A549 (cell line): Measurements from ENCODE around the gene ANKS1B.

Source experiments
- CBX8 ChIP-seq: fragments of 200-600 bp; sonication (generic); IDR thresholded peaks from 2 replicates; pipeline ENCODE4 v1.6.1; 2016
- CHD4 ChIP-seq: fragments of 200-600 bp; sonication (generic); IDR thresholded peaks from 2 replicates; pipeline ENCODE4 v1.6.1; 2016; ENCODE audit warnings: antibody characterized with exemption, mild to moderate bottlenecking, borderline replicate concordance
- HDAC2 ChIP-seq: fragments of 200-600 bp; sonication (generic); IDR thresholded peaks from 2 replicates; pipeline ENCODE4 v1.6.1; 2016
- NR3C1 ChIP-seq: fragments of >200 bp; sonication (Bioruptor Twin); formaldehyde crosslinking; IDR thresholded peaks from 3 replicates; pipeline ENCODE4 v1.6.1; 2017
- POLR2A ChIP-seq: IDR thresholded peaks from 2 replicates; pipeline ENCODE4 v1.6.1; 2012; ENCODE audit warnings: mild to moderate bottlenecking, low read length
- POLR2AphosphoS2 ChIP-seq: conservative IDR thresholded peaks from 2 replicates; pipeline ENCODE4 v1.6.1; 2012; ENCODE audit warnings: low read length, improper control_type of control experiment, inconsistent platforms
- RAD21 ChIP-seq, 2 experiments: fragments of >200 bp in 1 of 2; sonication (Bioruptor Twin) in 1 of 2; formaldehyde crosslinking in 1 of 2; IDR thresholded peaks in 1 of 2; conservative IDR thresholded peaks in 1 of 2; 2 replicates in 1 of 2; 3 replicates in 1 of 2; pipeline ENCODE4 v1.6.1; 2012 to 2018; ENCODE audit warnings: inconsistent platforms in 1 of 2
- RNF2 ChIP-seq: fragments of 200-600 bp; sonication (generic); IDR thresholded peaks from 2 replicates; pipeline ENCODE4 v1.6.1; 2016; ENCODE audit warnings: low read depth, mild to moderate bottlenecking, antibody characterized with exemption, moderate library complexity, borderline replicate concordance
- ZNF302 ChIP-seq: fragments of 250-450 bp; sonication (Bioruptor Pico); IDR thresholded peaks from 2 replicates; pipeline ENCODE4 v1.9.0; 2021; ENCODE audit warnings: inconsistent platforms, mild to moderate bottlenecking, moderate library complexity
- TF ChIP-seq, protein P1 (sequence below): IDR thresholded peaks from 2 replicates; pipeline ENCODE4 v1.6.1; 2012; ENCODE audit warnings: low read depth, borderline replicate concordance
- TF ChIP-seq, protein P2 (sequence below): fragments of >200 bp; sonication (Bioruptor Twin); formaldehyde crosslinking; IDR thresholded peaks from 3 replicates; pipeline ENCODE4 v1.5.1; 2016
- TF ChIP-seq, protein P3 (sequence below): fragments of 200-600 bp; sonication (generic); IDR thresholded peaks from 2 replicates; pipeline ENCODE4 v1.6.1; 2016; ENCODE audit warnings: antibody characterized with exemption, mild to moderate bottlenecking, moderate library complexity

DNA sequence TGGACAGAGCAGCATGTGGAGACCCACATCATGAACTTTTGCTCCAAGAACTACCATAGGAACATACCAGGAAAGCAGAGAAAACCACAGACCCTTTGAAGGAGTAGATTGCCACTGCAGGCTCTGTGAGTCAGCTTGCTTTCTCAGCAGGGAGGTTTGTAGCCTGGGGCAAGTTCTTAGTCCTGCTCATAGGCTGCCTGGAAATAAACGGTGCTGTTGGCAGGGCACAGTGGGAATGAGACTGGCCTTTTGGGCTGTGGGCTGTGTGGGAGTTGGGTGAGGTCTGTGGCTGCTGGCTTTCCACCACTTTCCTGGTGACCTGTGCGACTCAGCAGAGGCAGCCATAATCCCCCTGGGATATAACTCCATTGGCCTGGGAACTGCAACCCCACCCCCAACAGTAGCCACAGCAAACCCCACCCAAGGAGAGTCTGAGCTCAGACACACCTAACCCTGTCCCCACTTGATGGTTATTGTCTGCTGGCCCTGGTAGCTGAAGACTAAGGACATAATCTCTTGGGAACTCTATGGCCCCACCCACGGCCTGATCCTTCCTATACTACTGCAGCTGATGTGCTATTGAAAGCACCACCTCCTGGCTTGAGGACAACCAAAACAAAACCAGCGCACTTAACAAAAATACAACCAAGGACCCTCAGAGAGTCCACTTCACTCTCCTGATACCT lies 529.2 kb downstream of the ANKS1B start:
- TF ChIP-seq, protein P1, sequence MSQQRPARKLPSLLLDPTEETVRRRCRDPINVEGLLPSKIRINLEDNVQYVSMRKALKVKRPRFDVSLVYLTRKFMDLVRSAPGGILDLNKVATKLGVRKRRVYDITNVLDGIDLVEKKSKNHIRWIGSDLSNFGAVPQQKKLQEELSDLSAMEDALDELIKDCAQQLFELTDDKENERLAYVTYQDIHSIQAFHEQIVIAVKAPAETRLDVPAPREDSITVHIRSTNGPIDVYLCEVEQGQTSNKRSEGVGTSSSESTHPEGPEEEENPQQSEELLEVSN, result no peak
- TF ChIP-seq, protein P2, sequence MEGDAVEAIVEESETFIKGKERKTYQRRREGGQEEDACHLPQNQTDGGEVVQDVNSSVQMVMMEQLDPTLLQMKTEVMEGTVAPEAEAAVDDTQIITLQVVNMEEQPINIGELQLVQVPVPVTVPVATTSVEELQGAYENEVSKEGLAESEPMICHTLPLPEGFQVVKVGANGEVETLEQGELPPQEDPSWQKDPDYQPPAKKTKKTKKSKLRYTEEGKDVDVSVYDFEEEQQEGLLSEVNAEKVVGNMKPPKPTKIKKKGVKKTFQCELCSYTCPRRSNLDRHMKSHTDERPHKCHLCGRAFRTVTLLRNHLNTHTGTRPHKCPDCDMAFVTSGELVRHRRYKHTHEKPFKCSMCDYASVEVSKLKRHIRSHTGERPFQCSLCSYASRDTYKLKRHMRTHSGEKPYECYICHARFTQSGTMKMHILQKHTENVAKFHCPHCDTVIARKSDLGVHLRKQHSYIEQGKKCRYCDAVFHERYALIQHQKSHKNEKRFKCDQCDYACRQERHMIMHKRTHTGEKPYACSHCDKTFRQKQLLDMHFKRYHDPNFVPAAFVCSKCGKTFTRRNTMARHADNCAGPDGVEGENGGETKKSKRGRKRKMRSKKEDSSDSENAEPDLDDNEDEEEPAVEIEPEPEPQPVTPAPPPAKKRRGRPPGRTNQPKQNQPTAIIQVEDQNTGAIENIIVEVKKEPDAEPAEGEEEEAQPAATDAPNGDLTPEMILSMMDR, result no peak
- TF ChIP-seq CHD4 (no peak), POLR2AphosphoS2 (no peak), NR3C1 (no peak), RAD21 (conservative IDR thresholded peaks at IDR 0.05 in 1 of 2, IDR thresholded peaks at IDR 0.05 in 1 of 2) (no peak; a peak in 1 of 5 replicates), HDAC2 (no peak), ZNF302 (CRISPR knock-in tag) (no peak), POLR2A (no peak), CBX8 (no peak), RNF2 (no peak)
- TF ChIP-seq, protein P3, sequence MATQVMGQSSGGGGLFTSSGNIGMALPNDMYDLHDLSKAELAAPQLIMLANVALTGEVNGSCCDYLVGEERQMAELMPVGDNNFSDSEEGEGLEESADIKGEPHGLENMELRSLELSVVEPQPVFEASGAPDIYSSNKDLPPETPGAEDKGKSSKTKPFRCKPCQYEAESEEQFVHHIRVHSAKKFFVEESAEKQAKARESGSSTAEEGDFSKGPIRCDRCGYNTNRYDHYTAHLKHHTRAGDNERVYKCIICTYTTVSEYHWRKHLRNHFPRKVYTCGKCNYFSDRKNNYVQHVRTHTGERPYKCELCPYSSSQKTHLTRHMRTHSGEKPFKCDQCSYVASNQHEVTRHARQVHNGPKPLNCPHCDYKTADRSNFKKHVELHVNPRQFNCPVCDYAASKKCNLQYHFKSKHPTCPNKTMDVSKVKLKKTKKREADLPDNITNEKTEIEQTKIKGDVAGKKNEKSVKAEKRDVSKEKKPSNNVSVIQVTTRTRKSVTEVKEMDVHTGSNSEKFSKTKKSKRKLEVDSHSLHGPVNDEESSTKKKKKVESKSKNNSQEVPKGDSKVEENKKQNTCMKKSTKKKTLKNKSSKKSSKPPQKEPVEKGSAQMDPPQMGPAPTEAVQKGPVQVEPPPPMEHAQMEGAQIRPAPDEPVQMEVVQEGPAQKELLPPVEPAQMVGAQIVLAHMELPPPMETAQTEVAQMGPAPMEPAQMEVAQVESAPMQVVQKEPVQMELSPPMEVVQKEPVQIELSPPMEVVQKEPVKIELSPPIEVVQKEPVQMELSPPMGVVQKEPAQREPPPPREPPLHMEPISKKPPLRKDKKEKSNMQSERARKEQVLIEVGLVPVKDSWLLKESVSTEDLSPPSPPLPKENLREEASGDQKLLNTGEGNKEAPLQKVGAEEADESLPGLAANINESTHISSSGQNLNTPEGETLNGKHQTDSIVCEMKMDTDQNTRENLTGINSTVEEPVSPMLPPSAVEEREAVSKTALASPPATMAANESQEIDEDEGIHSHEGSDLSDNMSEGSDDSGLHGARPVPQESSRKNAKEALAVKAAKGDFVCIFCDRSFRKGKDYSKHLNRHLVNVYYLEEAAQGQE, result no peak
